T-helper 1 cell (primary cell): ENCODE results near the gene UGT1A8.
"Not testable (repeated sequence)": the region's sequence is repeated elsewhere in the genome, so short reads cannot be mapped to it uniquely, and the experiment has no call there.

Source experiments
- DNase-seq, 5 donors: peaks; one replicate each; pipeline ENCODE4 v3.0.0-alpha.2; 2012 to 2020

UGT1A8 gene

DNA sequence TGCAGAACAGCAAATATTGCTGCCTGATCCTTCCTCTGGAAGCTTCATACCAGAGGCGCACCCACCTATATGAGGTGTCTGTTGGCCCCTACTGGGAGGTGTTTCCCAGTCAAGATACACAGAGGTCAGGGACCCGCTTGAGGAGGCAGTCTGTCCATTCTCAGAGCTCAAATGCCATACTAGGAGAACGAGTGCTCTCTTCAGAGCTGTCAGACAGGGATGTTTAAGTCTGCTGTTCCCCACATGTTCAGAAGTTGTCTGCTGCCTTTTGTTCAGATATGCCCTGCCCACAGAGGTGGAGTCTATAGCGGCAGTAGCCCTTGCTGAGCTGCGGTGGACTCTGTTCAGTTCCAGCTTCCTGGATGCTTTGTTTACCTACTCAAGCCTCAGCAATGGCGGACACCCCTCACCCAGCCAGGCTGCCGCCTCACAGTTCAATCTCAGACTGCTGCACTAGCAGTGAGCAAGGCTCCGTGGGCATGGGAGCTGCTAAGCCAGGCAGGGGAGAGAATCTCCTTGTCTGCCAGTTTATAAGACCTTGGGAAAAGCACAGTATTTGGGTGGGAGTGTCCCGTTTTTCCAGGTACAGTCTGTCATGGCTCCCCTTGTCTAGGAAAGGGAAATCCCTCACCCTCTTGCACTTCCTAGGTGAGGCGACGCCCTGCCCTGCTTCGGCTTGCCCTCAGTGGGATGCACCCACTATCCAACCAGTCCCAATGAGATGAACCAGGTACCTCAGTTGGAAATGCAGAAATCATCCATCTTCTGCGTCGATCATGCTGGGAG, 119.6 kb downstream of the UGT1A8 start:
- DNase-seq, result not testable (repeated sequence)

- no peak for DNase-seq
These were observed 123.4 kb downstream of the UGT1A8 start for GRCh38 chr2:233740870-233741269.

DNA sequence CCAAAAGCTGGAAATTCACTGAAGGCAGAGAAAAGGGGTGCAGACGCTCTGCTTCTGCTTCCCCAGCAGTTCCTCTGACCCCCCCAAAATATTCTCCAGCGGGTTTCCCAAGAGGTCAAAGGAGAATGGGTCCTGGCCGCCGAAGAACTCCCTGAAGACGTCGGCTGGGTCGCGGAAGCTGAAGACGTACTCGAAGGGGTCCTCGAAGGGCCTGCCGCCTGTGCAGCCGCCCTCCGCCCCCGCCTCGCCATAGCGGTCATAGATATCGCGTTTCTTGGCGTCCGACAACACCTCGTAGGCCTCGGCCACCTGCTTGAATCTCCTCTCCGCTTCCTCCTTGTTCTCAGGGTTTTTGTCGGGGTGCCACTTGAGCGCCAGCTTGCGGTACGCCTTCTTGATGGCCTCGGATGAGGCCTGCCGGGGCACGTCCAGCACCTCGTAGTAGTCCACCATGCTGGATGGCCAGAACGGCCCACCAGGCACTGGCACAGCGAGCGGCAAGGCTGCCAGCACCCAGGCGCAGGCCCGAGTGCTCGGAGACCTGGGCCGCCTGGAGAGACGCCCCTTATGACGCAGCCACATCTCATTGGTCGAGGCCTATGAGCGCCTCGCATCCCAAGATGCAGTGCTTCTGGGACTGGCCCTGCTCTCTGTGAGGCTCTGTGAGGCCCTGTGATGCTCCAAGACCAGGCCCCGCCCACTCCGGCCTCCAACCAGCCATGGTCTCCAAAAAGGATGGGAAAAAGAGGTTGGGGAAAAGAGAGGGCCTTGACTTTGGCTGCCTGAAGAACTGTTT, 126.2 kb downstream of the UGT1A8 start:
- no peak for DNase-seq

DNA sequence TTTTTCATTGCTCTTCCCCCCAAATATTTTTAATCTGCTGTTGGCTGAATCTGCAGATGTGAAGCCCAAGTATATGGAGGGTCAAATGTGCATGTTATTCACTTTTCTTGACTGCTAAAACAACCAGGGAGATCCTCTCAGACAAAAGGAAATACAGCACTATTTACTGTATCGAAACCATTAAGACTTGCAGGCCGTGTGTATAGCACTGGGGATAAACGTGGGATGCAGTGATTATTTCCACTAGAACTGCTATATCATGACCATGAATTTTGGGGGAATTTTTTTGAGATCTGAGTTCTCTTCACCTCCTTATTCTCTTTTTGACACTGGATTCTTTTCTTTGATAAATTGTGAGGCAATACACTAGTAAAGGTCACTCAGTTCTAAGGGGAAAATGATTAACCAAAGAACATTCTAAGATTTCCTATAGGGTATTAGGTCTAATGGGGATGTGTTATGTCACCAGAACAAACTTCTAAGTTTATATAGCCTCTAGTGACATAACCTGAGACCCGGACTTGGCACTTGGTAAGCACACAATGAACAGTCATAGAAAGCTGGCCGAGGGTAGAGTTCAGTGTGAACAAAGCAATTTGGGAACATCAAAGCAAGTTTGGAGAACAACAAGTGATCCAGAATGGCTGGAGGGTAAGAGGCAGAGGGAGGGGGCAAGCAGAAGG, 127.8 kb downstream of the UGT1A8 start:
- DNase-seq, result no peak

DNA sequence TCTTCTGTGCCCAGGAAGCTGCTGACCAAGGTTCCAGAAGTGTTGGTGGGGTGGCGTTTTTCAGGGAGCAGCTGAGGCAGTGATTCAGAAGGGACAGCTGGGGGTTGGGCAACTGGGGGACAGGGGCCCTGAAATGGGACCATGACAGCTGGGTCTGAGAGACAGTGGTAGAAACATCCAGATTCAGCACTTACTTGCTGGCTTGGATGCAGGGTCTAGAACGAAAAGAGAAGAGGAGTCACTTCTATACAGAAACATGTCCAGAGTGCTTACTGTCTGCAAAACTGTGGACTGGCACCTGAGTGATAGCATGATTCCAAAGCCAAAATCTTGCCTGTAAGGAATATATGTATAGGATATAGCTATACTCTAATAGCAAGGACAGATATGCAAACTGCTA, 128.4 kb downstream of the UGT1A8 start:
- DNase-seq, result not testable (repeated sequence)

DNA sequence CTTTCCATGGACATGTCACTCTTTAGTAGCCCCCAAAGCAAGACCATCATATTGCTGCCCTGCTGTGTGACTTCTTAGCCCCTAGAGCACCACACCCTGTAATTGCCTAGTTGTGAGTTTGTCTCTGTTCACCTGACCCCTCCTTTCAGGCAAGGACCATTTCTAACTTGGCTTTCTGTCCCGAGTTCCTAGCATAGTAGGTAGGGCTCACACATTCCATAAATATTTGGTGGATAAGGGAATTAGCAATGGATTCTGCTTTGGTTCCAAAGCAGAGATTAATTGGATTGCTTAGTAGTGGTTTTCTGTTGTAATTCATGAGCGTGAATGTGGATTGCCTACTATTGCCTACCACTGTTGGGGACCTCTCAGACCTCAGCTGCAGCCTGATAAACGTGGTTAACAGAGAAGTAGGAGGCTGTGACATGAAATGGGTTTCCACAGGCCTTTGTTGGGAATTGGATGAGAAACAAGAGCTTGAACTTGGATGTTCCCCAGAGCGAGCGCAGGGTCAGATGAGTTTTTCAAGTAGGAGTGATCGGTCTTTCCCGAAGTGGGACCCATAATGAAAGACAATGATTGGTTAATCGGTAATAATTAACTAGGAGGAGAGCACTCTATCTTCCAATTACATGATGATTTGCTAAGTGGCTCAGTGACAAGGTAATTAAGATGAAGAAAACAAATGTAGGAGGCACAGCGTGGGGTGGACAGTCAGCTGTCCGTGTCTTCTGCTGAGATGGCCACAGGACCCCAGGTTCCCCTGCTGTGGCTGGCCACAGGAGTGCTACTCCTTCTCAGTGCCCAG, 129.2 kb downstream of the UGT1A8 start:
- no peak for DNase-seq

DNA sequence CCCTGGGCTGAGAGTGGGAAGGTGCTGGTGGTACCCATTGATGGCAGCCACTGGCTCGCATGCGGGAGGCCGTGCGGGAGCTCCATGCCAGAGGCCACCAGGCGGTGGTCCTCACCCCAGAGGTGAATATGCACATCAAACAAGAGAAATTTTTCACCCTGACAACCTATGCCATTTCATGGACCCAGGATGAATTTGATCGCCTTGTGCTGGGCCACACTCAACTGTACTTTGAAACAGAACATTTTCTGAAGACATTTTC, 129.8 kb downstream of the UGT1A8 start:
- DNase-seq, result no peak

- DNase-seq, result not testable (repeated sequence)
These were observed 133.3 kb downstream of the UGT1A8 start for GRCh38 chr2:233750689-233751088.

- not testable (repeated sequence) for DNase-seq
These were observed 134.0 kb downstream of the UGT1A8 start for GRCh38 chr2:233751212-233752009.

DNA sequence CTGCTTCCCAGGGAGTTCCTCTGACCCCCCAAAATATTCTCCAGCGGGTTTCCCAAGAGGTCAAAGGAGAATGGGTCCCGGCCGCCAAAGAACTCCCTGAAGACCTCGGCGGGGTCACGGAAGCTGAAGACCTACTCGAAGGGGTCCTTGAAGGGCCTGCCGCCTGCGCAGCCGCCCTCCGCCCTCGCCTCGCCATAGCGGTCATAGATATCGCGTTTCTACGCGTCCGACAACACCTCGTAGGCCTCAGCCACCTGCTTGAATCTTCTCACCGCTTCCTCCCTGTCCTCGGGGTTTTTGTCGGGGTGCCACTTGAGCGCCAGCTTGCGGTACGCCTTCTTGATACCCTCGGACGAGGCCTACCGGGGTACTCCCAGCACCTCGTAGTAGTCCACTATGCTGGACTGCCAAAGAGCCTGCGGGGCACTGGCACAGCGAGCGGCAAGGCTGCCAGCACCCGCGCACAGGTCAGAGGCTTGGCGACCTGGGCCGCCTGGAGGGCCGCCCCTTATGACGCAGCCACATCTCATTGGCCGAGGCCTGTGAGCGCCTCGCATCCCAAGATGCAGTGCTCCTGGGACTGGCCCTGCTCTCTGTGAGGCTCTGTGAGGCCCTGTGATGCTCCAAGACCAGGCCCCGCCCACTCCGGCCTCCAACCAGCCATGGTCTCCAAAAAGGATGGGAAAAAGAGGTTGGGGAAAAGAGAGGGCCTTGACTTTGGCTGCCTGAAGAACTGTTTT, 137.6 kb downstream of the UGT1A8 start:
- no peak for DNase-seq

DNA sequence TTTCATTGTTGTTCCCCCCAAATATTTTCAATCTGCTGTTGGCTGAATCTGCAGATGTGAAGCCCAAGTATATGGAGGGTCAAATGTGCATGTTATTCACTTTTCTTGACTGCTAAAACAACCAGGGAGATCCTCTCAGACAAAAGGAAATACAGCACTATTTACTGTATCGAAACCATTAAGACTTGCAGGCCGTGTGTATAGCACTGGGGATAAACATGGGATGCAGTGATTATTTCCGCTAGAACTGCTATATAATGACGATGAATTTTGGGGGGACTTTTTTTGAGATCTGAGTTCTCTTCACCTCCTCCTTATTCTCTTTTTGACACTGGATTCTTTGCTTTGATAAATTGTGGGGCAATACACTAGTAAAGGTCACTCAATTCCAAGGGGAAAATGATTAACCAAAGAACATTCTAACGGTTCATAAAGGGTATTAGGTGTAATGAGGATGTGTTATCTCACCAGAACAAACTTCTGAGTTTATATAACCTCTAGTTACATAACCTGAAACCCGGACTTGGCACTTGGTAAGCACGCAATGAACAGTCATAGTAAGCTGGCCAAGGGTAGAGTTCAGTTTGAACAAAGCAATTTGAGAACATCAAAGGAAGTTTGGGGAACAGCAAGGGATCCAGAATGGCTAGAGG, 139.1 kb downstream of the UGT1A8 start:
- DNase-seq, result no peak

GRCh38 chr2:233758141-233758540, 140.7 kb downstream of the UGT1A8 start:
- no peak for DNase-seq

DNA sequence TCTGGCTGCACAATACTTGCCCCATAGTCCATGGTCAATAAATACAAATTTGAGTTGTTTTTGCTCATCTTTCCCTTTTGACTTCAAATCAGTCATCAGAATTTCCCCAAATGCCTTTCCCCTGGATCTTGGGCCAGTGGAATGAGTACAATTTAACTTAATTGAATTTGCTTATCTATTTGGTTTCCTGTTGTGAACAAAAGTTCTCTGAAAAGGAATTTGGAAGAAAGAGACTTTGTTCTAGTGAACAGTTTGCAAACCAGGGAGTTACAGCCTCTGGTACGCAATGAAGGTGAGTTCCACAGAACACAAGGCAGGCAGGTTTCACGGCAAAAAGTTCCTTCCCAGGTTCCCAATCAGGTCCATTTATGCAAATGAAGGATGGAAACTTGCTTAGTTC, 141.4 kb downstream of the UGT1A8 start:
- no peak for DNase-seq

- DNase-seq, result no peak
These were observed 142.6 kb downstream of the UGT1A8 start, which contains the start of gene UGT1A1 for GRCh38 chr2:233760043-233760442. Gene UGT1A1, plus strand, starts transcription at chr2:233760270. Its CDS starts 18 bp downstream, at chr2:233760288.

- DNase-seq, result no peak
These were observed 143.8 kb downstream of the UGT1A8 start for GRCh38 chr2:233761040-233761769.

DNA sequence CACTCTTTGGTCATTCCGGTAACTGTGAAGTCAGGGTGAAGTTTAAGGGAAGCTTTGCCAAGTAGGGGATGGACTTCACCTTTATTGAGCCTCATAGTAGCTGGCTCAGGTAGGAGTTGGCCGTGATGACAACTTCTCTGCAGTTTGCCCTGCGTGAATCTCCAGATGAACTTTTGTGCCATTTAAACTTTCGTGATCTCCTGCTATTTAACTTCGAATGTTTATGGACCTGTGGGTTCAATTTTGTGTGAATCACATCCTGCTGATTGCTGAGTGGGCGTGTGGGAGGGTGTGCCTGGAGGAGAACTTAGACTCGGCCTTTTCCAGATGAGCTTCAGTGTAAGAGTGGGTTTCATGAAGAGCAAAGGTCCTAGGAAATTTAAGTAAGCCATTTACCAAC, 146.8 kb downstream of the UGT1A8 start:
- no peak for DNase-seq

GRCh38 chr2:233764761-233765160, 147.3 kb downstream of the UGT1A8 start:
- DNase-seq, result no peak

GRCh38 chr2:233766416-233766815, 149.0 kb downstream of the UGT1A8 start:
- DNase-seq, result no peak

DNA sequence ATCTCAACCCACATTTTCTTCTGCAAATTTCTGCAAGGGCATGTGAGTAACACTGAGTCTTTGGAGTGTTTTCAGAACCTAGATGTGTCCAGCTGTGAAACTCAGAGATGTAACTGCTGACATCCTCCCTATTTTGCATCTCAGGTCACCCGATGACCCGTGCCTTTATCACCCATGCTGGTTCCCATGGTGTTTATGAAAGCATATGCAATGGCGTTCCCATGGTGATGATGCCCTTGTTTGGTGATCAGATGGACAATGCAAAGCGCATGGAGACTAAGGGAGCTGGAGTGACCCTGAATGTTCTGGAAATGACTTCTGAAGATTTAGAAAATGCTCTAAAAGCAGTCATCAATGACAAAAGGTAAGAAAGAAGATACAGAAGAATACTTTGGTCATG, 150.6 kb downstream of the UGT1A8 start:
- DNase-seq, result no peak

DNA sequence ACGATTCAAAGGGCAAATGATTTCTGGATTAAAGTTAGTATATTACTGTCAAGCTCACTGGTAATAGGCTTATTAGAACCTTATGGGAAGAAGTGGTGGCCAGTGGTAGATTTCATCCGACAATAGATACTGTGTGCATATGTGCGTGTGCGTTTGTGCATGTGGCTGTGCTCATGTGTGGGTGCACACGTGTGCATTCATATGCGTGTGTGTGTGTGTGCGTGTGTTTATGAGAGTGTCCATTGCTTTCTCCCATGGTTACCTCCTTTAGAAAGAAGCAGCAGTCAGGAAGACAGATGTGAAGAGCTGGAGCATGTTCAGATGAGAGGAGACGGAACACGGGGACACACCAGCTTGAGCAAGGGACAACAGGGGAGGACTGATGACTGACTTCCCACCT, 151.8 kb downstream of the UGT1A8 start:
- no peak for DNase-seq
